ENCODE results near the gene AP2A2. TPM values are rescaled to one million over a fixed set of nuclear protein-coding genes. Genes with fewer than 3 reads are reported as not detected.

The AP2A2 gene
- total RNA-seq, 2 donors from 2014 or later: 69.1 to 76.2 TPM

GRCh38 chr11:1047595-1048156, 122.0 kb downstream of the AP2A2 start:
- H3K9me3 Mint-ChIP-seq: no peaks in the 10 kb centered on the region
- no peak overlapping the region for H3K4me3 Mint-ChIP-seq
- no peaks in the 10 kb centered on the region for H3K36me3 Mint-ChIP-seq (ENCODE audit: low read depth)
- peaks cover 10% of the 10 kb centered on the region for H3K27me3 Mint-ChIP-seq
- no peak for ATAC-seq (replicated peaks)
- H3K4me1 Mint-ChIP-seq: no peaks in the 10 kb centered on the region
- H3K27ac Mint-ChIP-seq: no peak overlapping the region

- no peaks in the 10 kb centered on the region for H3K9me3 Mint-ChIP-seq
- H3K4me3 Mint-ChIP-seq: no peak overlapping the region
Measured at GRCh38 chr11:1048375-1049070, 122.9 kb downstream of the AP2A2 start.

GRCh38 chr11:1049071-1049405, 123.4 kb downstream of the AP2A2 start:
- Mint-ChIP-seq H3K36me3 (ENCODE audit: low read depth) (no peaks in the 10 kb centered on the region), H3K4me1 (no peaks in the 10 kb centered on the region), H3K9me3 (no peaks in the 10 kb centered on the region), H3K27me3 (peaks cover 10% of the 10 kb centered on the region), H3K4me3 (no peak overlapping the region), H3K27ac (no peak overlapping the region)
- no peak for ATAC-seq (replicated peaks)

More at GRCh38 chr11:1048375-1049070, 122.9 kb downstream of the AP2A2 start:
- no peak for ATAC-seq (replicated peaks)
- no peaks in the 10 kb centered on the region for H3K4me1 Mint-ChIP-seq
- no peaks in the 10 kb centered on the region for H3K36me3 Mint-ChIP-seq (ENCODE audit: low read depth)
- H3K27ac Mint-ChIP-seq: no peak overlapping the region
- H3K27me3 Mint-ChIP-seq: peaks cover 10% of the 10 kb centered on the region

DNA sequence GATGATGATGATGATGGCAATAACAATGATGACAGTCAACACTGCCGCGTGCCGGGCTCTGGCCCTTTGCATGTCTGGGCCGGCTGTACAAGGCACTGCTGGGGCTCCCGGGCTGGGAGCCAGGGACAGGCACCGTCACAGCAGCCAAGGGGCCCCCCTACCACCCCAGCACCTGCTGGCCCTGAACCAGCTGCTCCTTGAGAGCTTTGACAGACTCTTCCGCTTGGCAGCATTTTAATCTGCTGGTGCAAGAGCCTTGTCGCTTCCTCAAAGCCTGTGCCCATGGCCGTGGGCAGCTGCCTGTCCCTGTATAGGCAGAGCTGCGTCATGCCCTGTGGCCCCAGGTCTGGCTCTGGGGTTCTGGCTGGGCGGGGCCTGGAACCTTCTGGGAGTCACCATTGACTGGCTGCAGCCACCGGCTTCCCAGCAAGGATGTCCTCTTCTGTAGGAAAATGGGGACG, 123.8 kb downstream of the AP2A2 start:
- H3K27ac Mint-ChIP-seq: no peak overlapping the region
- ATAC-seq (replicated peaks): no peak
- H3K4me3 Mint-ChIP-seq: no peak overlapping the region
- peaks cover 10% of the 10 kb centered on the region for H3K27me3 Mint-ChIP-seq
- no peaks in the 10 kb centered on the region for H3K4me1 Mint-ChIP-seq
- no peaks in the 10 kb centered on the region for H3K9me3 Mint-ChIP-seq
- no peaks in the 10 kb centered on the region for H3K36me3 Mint-ChIP-seq (ENCODE audit: low read depth)

DNA sequence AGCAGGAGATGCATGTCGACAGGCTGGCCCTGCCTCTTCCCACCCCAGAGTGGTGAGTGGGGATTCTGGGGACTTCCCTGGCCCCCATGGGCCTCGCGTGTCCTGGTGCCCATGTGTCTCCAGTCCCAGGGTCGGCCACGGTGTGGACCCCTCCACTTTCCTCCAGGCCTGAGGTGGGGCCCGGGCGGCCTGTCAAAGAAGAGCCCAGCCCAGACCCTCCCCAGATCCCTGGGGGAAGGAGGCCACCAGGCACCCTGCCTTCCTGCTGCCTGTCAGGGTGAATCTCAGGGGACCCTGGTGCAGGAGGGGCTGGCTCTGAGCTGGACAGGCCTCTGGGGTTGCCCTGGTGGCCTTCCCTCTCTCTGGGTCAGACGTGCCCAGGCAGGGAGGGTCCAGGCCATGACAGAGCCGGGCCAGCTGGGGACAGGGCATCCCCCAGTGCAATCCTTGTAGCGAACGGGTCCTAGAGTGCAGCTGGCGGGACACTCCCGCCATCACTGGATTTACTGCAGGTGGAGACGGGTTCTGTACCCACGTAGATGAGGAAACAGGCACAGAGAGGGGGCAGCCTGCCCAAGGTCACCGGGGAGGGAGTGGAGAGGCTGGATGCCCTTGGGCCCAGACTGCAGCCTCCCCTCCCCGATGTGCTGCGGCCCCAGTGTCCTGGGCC, 124.4 kb downstream of the AP2A2 start:
- peaks cover 10% of the 10 kb centered on the region for H3K27me3 Mint-ChIP-seq
- H3K4me3 Mint-ChIP-seq: no peak overlapping the region
- H3K9me3 Mint-ChIP-seq: no peaks in the 10 kb centered on the region
- no peak overlapping the region for H3K27ac Mint-ChIP-seq
- no peaks in the 10 kb centered on the region for H3K36me3 Mint-ChIP-seq (ENCODE audit: low read depth)
- ATAC-seq (replicated peaks): no peak
- no peaks in the 10 kb centered on the region for H3K4me1 Mint-ChIP-seq

DNA sequence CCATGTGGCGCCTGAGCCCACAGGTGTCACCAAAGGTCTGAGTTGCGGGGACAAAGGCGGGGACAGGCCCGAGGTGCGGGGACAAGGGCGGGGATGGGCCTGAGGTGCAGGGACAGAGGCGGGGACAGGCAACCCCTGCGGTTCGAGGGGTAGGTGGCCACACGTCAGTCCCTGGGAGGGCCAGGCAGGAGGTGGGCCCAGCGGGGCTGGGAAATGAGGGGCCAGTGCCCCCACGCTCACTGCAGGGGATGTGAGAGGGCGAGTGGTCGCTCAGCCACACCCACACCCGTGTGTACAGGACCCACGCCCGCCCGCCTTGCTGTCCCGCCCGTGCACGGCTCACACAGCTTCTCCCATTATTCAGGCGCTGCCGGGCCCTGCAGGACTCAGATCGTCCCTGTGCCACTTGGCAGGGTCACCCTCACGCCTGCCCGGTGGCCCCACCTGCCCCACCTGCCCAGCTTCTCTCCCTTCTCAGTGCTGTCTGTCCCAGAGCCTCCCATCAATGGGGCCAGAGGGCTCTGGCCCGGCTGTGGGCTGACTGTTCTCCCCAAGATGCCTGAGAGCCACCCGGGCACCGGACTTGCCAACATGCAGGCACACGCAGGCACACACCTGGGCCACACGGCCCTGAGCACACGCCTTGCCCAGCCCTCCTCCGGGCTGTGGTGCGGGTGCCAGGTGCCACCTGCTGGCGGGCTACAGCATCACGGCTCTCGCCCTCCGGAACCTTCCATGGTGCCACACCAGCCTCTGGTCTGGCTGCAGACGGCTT, 125.1 kb downstream of the AP2A2 start:
- peaks cover 13% of the 10 kb centered on the region for H3K27me3 Mint-ChIP-seq
- H3K9me3 Mint-ChIP-seq: no peaks in the 10 kb centered on the region
- H3K27ac Mint-ChIP-seq: no peak overlapping the region
- H3K4me3 Mint-ChIP-seq: no peak overlapping the region
- ATAC-seq (replicated peaks): peak; percentile 98
- no peaks in the 10 kb centered on the region for H3K4me1 Mint-ChIP-seq
- no peaks in the 10 kb centered on the region for H3K36me3 Mint-ChIP-seq (ENCODE audit: low read depth)

- Mint-ChIP-seq H3K27ac (no peak overlapping the region), H3K4me1 (no peaks in the 10 kb centered on the region), H3K4me3 (no peak overlapping the region), H3K36me3 (ENCODE audit: low read depth) (no peaks in the 10 kb centered on the region), H3K9me3 (no peaks in the 10 kb centered on the region), H3K27me3 (peaks cover 11% of the 10 kb centered on the region)
- peak; percentile 11 for ATAC-seq (replicated peaks)
Measured at GRCh38 chr11:1051356-1052132, 125.9 kb downstream of the AP2A2 start.

- H3K9me3 Mint-ChIP-seq: no peaks in the 10 kb centered on the region
- no peaks in the 10 kb centered on the region for H3K36me3 Mint-ChIP-seq (ENCODE audit: low read depth)
- ATAC-seq (replicated peaks): no peak
- no peak overlapping the region for H3K4me3 Mint-ChIP-seq
- no peaks in the 10 kb centered on the region for H3K4me1 Mint-ChIP-seq
- H3K27me3 Mint-ChIP-seq: peaks cover 7% of the 10 kb centered on the region
- no peak overlapping the region for H3K27ac Mint-ChIP-seq
Measured at GRCh38 chr11:1052133-1053011, 126.7 kb downstream of the AP2A2 start.

GRCh38 chr11:1053121-1053901, 127.6 kb downstream of the AP2A2 start:
- no peak overlapping the region for H3K27ac Mint-ChIP-seq
- H3K4me3 Mint-ChIP-seq: no peak overlapping the region
- H3K9me3 Mint-ChIP-seq: no peaks in the 10 kb centered on the region
- H3K27me3 Mint-ChIP-seq: peaks cover 13% of the 10 kb centered on the region
- ATAC-seq (replicated peaks): no peak
- H3K36me3 Mint-ChIP-seq (ENCODE audit: low read depth): no peaks in the 10 kb centered on the region
- no peaks in the 10 kb centered on the region for H3K4me1 Mint-ChIP-seq

DNA sequence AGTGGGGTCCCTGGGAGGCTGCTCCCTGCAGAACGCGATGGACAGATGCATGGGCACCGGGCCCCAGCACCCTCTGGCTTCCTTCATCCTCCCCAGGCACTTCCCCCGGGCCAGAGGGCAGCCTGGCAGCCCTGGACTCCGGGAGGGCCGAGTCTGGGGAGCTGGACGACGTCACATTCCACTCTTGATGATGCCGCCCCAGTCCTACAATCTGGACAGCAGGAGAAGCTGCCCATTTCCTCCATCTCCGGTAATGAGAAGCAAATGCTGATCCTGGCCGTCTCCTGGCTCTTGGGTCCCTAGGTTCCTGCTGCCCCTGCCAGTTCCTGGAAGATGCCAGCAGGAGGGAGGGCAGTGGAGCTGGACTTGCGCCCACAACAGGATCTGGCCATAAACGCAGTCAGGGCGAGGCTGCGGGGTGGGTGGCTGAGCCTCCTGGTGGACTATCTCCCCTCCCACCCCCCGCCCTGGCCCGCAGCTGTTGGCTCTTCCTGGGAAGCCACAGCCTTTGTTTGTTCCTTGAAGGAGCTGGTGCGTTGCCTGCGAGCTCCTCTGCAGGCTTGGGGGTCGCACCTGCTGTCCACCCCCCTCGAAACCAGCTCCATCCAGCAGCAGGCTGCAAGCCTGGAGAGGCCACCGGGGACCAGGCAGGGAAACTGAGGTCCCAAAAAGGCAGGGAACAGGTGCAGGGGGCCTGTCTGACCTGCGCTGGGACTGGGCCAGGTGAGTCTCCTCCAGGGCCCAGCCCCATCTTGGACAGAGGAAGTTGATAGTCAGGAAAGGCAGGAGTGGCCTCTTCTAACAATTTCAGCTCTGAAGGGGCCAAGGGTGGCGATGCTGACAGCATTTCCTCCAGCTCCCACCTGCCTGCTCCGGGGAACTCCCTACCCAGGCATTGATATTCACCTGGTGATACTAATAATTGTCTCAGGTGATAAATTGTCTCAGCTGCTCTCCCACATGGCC, 128.8 kb downstream of the AP2A2 start:
- Mint-ChIP-seq H3K9me3 (no peaks in the 10 kb centered on the region), H3K4me1 (no peaks in the 10 kb centered on the region), H3K36me3 (ENCODE audit: low read depth) (no peaks in the 10 kb centered on the region), H3K27ac (no peak overlapping the region), H3K27me3 (peaks cover 9% of the 10 kb centered on the region), H3K4me3 (no peak overlapping the region)
- no peak for ATAC-seq (replicated peaks)

GRCh38 chr11:1055109-1055703, 129.5 kb downstream of the AP2A2 start:
- H3K9me3 Mint-ChIP-seq: no peaks in the 10 kb centered on the region

More at GRCh38 chr11:1055109-1055703, 129.5 kb downstream of the AP2A2 start:
- Mint-ChIP-seq H3K4me3 (no peak overlapping the region), H3K4me1 (no peaks in the 10 kb centered on the region), H3K36me3 (ENCODE audit: low read depth) (no peaks in the 10 kb centered on the region), H3K27ac (no peak overlapping the region), H3K27me3 (peaks cover 9% of the 10 kb centered on the region)
- ATAC-seq (replicated peaks): no peak

All from activated T-helper 17 cell treated with anti-CD3 and anti-CD28 coated beads, Interleukin-2, amount 50 U/mL, for 72 hours (primary cell).